Transverse colon (tissue), 4 donors: ENCODE results near the gene USP37. TPM values are rescaled to one million over a fixed set of nuclear protein-coding genes. Genes with fewer than 3 reads are reported as not detected.
A peak's percentile ranks its signal among the peaks of the same experiment; 100 is the strongest.

Experiments
- DNase-seq: peaks from one replicate; pipeline ENCODE4 v3.0.0-alpha.2; 2019
- H3K27ac ChIP-seq, 4 donors: fragments of 200-600 bp; sonication (generic); 2 replicates each; pipeline ENCODE4 v1.5.1; 2016 to 2018; ENCODE audit warnings: inconsistent platforms in 4 of 4
- H3K27me3 ChIP-seq: fragments of 200-600 bp; sonication (generic); 2 replicates; pipeline ENCODE4 v1.5.1; 2017; ENCODE audit warnings: inconsistent platforms
- H3K36me3 ChIP-seq, 4 donors: fragments of 200-600 bp; sonication (generic); 2 replicates each; pipeline ENCODE4 v1.5.1; 2017 to 2019; ENCODE audit warnings: inconsistent platforms in 4 of 4
- H3K4me1 ChIP-seq, 4 donors: fragments of 200-600 bp; sonication (generic); 2 replicates each; pipeline ENCODE4 v1.5.1; 2017 to 2020; ENCODE audit warnings: inconsistent platforms in 4 of 4
- H3K4me3 ChIP-seq, 4 donors: fragments of 200-600 bp; sonication (generic); 1 replicate in 1 of 4; 2 replicates in 3 of 4; pipeline versions ENCODE4 v1.5.1 to v1.6.1; 2017 to 2019; ENCODE audit warnings: inconsistent platforms in 4 of 4
- H3K9me3 ChIP-seq, 2 donors: fragments of 200-600 bp; sonication (generic); 2 replicates each; pipeline ENCODE4 v1.5.1; 2017 to 2019; ENCODE audit warnings: inconsistent platforms in 2 of 2
- EP300 ChIP-seq: sonication (generic); formaldehyde crosslinking; IDR thresholded peaks from one replicate; pipeline ENCODE4 v1.6.1; 2017; ENCODE audit warnings: antibody characterized with exemption, low read depth
- POLR2A ChIP-seq: fragments of 450-650 bp; IDR thresholded peaks from one replicate; pipeline ENCODE4 v1.6.1; 2016; ENCODE audit warnings: antibody characterized with exemption, mild to moderate bottlenecking, moderate library complexity
- POLR2AphosphoS5 ChIP-seq, 3 donors: sonication (generic); formaldehyde crosslinking; IDR thresholded peaks; one replicate each; pipeline ENCODE4 v1.6.1; 2016; ENCODE audit warnings: antibody characterized with exemption in 3 of 3
- WGBS, 2 donors: methylation state at CpG; one replicate each; pipeline ENCODE4 v1.1.5; 2018; ENCODE audit warnings: low coverage in 1 of 2; 5-methylcytosine and 5-hydroxymethylcytosine counted together
- in situ Hi-C, 4 donors: fragments of 200-750 bp; cut with MboI; loops; one replicate each; pipeline versions ENCODE4 v1.15.0 to v1.15.1; 2017; ENCODE audit warnings: low sequenced_read_pairs in 3 of 4, low pct_ligation_motif_present in 1 of 4, low pct_unique_long_range_greater_than_20kb in 1 of 4
- intact Hi-C: fragments of 100-400 bp; cut with DNase I; formaldehyde crosslinking; loops from one replicate; pipeline ENCODE4 v1.15.1; 2023; ENCODE audit warnings: low total_unique reads
- total RNA-seq, 4 donors: library from RNA; depleted of rRNA; stranded (reverse); fragments of >200 nt; gene quantifications; one replicate each; pipeline ENCODE4 v1.1.0, GENCODE V29; 2016
- TF ChIP-seq, protein P1 (sequence below), 5 experiments: fragments of 200-600 bp in 3 of 5; fragments of 450-650 bp in 2 of 5; sonication (generic) in 3 of 5; IDR thresholded peaks; 1 replicate in 2 of 5; 2 replicates in 3 of 5; pipeline ENCODE4 v1.5.1; 2016 to 2017; ENCODE audit warnings: antibody characterized with exemption in 5 of 5, inconsistent platforms in 3 of 5, mild to moderate bottlenecking in 2 of 5, moderate library complexity in 1 of 5

The USP37 gene
- total RNA-seq, 4 donors from 2014 or later: 1.4 to 15.7 (median 8.1) TPM

DNA sequence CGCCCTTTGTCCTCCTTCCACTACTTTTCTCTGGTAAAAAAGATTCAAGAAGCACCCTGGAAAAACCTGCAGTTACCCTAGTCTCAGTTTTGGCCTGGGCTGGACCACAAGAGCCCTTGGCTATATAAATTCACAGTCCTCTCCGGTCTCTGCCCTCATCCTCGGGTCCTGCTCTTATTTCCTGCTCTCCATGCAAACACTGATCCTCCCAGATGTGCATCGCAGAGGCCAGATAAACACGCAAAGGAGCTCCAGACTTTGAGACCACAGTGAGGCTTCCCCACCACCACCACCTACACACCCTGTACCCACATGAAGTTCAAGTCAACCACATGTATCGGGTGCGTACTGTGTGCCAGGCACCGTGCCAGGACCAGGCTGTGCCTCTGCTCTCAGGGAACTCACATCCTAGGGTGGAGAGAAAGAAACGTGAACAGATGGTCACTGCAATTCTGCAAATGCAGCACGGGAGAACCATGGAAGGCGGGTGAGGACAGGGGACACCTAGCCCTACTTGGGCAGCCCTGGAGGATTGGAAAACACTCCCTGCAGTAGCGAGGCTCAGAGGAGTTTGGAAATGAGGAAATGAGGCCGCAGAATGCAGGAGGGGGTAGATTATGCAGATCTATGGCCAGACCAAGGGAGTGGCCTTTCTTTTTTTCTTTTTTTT, 161.1 kb downstream of the USP37 start:
- intact Hi-C loops: loop anchor here (2.0 kb wide), 1 partner anchor 60 kb away; no protein-coding TSS in a partner anchor
- WGBS, 2 donors: 3 to 17% methylated on average over 1 to 13 of the region's 13 CpGs
- in situ Hi-C loops: no loop called here

DNA sequence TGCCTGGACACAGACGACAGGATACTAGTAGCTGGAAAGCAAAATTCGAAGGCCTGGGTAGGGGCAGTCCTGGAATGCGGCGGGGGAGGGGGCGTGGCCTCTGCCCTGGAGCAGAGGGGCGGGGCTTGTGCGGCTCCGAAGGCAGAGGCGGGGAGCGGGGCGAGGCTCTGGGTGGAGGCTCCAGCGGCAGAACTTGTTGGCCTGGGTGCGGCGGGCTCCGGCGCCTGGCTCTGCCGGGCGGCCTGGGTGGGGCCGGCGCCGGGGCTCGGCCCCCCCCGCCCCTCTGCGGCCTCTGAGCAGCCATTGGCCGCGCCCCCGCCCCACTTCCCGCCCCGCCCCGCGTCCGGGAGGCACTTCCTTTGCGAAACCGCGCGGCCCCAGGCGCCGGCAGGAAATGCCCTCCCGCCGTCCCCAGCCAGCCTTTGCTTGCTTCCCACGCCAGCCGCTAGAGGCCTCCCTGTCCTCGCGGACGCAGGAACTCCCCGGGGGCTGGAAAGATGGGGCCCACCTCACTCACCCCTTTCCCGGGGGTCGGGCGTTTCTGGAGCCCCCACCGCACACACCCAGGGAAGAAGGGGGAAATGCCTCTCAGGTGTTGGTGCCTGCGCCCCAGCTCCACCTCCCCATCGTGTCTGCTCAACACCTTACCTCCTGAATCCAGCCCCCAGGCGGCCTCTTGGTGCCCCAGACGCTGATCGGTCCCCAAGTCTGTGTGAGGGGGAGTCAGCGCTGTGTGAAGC, 161.8 kb downstream of the USP37 start:
- Histone ChIP-seq H3K36me3 (peaks cover 0 to 28% (median 7%) of the 10 kb centered on the region in 4 donors), H3K27me3 (no peaks in the 10 kb centered on the region), H3K4me1 (peaks cover 27 to 54% (median 37%) of the 10 kb centered on the region in 4 donors), H3K27ac (peak overlapping the region; percentile 89 to 98 (median 92)), H3K9me3 (no peaks in the 10 kb centered on the region), H3K4me3 (peak overlapping the region; percentile 17 to 54 (median 32))
- DNase-seq: peak; percentile 98
- in situ Hi-C loops: no loop called here
- TF ChIP-seq, protein P1, sequence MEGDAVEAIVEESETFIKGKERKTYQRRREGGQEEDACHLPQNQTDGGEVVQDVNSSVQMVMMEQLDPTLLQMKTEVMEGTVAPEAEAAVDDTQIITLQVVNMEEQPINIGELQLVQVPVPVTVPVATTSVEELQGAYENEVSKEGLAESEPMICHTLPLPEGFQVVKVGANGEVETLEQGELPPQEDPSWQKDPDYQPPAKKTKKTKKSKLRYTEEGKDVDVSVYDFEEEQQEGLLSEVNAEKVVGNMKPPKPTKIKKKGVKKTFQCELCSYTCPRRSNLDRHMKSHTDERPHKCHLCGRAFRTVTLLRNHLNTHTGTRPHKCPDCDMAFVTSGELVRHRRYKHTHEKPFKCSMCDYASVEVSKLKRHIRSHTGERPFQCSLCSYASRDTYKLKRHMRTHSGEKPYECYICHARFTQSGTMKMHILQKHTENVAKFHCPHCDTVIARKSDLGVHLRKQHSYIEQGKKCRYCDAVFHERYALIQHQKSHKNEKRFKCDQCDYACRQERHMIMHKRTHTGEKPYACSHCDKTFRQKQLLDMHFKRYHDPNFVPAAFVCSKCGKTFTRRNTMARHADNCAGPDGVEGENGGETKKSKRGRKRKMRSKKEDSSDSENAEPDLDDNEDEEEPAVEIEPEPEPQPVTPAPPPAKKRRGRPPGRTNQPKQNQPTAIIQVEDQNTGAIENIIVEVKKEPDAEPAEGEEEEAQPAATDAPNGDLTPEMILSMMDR (IDR thresholded peaks at IDR 0.05): peak; percentile 67 to 94 (median 86)
- TF ChIP-seq EP300 (no peak), POLR2AphosphoS5 (IDR thresholded peaks at IDR 0.05) (peak; percentile 27 to 80 (median 80)), POLR2A (peak; percentile 53)
- intact Hi-C loops: loop anchor here (2.0 kb wide), 1 partner anchor 60 kb away; no protein-coding TSS in a partner anchor
- 2% methylated on average over 29 of the region's 56 CpGs; no CpG with 5 or more reads in 1 of the 2 donors for WGBS, 2 donors

More for the DNA sequence above, 161.1 kb downstream of the USP37 start:
- TF ChIP-seq POLR2AphosphoS5 (IDR thresholded peaks at IDR 0.05) (peak; percentile 41 to 86 (median 85)), EP300 (no peak), POLR2A (peak; percentile 51)
- TF ChIP-seq, protein P1 (IDR thresholded peaks at IDR 0.05): no peak
- H3K36me3 ChIP-seq: peaks cover 0 to 25% (median 7%) of the 10 kb centered on the region in 4 donors
- H3K4me3 ChIP-seq: peak overlapping the region; percentile 17 to 54 (median 32)
- H3K4me1 ChIP-seq: peaks cover 20 to 47% (median 31%) of the 10 kb centered on the region in 4 donors
- peak; percentile 79 for DNase-seq
- H3K27me3 ChIP-seq: no peaks in the 10 kb centered on the region
- H3K9me3 ChIP-seq: no peaks in the 10 kb centered on the region
- peak overlapping the region; percentile 89 to 98 (median 92) for H3K27ac ChIP-seq

DNA sequence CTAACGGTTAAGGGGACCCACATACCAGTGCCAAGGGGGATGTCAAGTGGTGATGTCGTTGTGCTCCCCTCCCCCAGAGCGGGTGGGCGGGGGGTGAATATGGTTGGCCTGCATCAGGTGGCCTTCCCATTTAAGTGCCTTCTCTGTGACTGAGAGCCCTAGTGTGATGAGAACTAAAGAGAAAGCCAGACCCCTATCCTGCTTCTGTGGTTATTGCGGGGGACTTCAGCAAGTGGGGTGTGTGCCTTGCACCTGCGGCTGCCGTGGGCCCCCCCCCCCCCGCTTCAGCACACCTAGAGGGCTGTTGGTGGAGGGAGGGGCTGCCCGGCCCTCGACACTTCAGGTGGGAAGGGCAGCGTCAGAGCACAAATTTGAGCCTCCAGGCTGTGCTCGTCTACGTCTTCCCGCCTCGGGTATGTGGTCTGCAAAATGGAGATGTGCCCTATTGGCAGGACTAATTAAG, 162.4 kb downstream of the USP37 start:
- Histone ChIP-seq H3K4me3 (peak overlapping the region; percentile 5 to 42 (median 26)), H3K36me3 (peaks cover 0 to 28% (median 7%) of the 10 kb centered on the region in 4 donors), H3K27ac (peak overlapping the region; percentile 89 to 98 (median 92)), H3K9me3 (no peaks in the 10 kb centered on the region), H3K4me1 (peaks cover 27 to 60% (median 42%) of the 10 kb centered on the region in 4 donors), H3K27me3 (no peaks in the 10 kb centered on the region)
- 4% methylated on average over 14 of the region's 15 CpGs; no CpG with 5 or more reads in 1 of the 2 donors for WGBS, 2 donors
- intact Hi-C loops (loop anchor here (2.0 kb wide), 1 partner anchor 61 kb away; no protein-coding TSS in a partner anchor), in situ Hi-C loops (no loop called here)
- DNase-seq: no peak
- TF ChIP-seq POLR2AphosphoS5 (IDR thresholded peaks at IDR 0.05): peak in 2 of 3 donors; percentile 22 to 40
- TF ChIP-seq, protein P1 (IDR thresholded peaks at IDR 0.05): no peak
